AG04450 (cell line): ENCODE data around the gene PLA2G4B. TPM values are rescaled to one million over a fixed set of nuclear protein-coding genes. Genes with fewer than 3 reads are reported as not detected.

ENCODE experiments used
- CTCF ChIA-PET: fragments of 300-600, 350-600 bp; formaldehyde crosslinking; extraction: SDS; loops from one replicate; lab custom pipeline; 2022; ENCODE audit warnings: antibody characterized with exemption, inconsistent platforms; lab: Charles Lee
- POLR2A ChIA-PET: fragments of 350-600 bp; formaldehyde crosslinking; extraction: SDS; loops from one replicate; lab custom pipeline; 2021; ENCODE audit warnings: antibody characterized with exemption, inconsistent platforms; lab: Yijun Ruan, JAX
- DNase-seq: peaks from one replicate; pipeline ENCODE4 v3.0.0-alpha.2; 2011; ENCODE audit warnings: low read depth, low spot score
- H3K27ac ChIP-seq: one replicate; pipeline ENCODE4 v1.5.1; 2012; ENCODE audit warnings: low read depth, low read length, control low read depth
- H3K27me3 ChIP-seq: one replicate; pipeline ENCODE4 v1.6.0; 2012; ENCODE audit warnings: low read length; ENCODE audit not compliant: control insufficient read depth, insufficient read depth
- H3K4me3 ChIP-seq: 2 replicates; pipeline ENCODE4 v1.5.1; 2011; ENCODE audit warnings: mild to moderate bottlenecking, low read depth, low read length, control low read depth
- H3K9me3 ChIP-seq: 2 replicates; pipeline ENCODE4 v1.5.1; 2012; ENCODE audit warnings: low read length; ENCODE audit not compliant: control insufficient read depth, insufficient read depth
- polyA plus RNA-seq: library from polyadenylated mRNA; depleted of rRNA; stranded (reverse); fragments of >200 nt; gene quantifications from 2 replicates; pipeline ENCODE4 v1.2.3, GENCODE V29; 2011
- TF ChIP-seq, protein P1 (sequence below): IDR thresholded peaks from 2 replicates; pipeline ENCODE4 v1.5.1; 2011; ENCODE audit warnings: low read depth, low read length, control low read depth, inconsistent platforms

Gene PLA2G4B
- polyA plus RNA-seq, 1 experiment, result 1.3 TPM

DNA sequence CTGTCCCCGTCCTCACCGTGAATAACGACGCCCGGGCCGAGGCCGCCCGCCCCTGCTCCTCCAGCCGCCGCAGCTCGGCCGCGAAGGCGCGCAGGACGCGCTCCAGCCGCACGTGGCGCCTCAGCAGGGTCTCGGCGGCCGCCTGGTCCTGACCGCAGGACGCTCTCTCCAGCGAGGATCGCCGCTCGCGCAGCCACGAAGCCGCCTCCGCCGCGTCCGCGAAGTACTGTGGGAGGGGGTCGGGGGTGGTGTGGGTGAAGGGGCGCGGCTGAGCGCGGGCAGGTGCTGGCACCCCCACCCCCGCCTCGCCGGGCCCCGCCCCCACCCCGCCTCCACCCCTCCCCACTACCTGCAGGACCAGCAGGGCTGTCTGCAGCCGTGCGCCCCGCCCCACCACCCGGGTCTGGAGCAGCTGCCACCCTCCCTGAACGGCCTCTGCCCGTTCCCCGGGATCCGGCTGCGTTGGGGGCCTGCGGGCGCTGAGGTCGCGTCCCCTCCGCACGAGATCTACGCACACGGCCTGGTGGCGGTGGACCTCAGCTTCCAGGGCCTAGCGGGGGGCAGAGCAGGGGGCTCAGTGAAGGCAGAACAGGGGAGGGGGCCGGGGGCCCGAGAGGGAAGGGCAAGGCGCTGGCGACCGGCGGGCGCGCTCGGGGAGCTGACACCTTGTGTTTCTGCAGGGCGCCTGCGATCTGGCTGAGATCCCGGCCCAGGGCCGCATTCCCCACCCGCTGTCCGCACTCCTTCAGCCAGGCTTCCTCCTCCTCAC is 43.5 kb downstream of the PLA2G4B start:
- ChIA-PET POLR2A (no interaction called here), CTCF (interaction anchor here (1.9 kb wide), 1 partner anchor 23 kb away, joined by 5 read pairs; no protein-coding TSS in a partner anchor)
- TF ChIP-seq, protein P1, sequence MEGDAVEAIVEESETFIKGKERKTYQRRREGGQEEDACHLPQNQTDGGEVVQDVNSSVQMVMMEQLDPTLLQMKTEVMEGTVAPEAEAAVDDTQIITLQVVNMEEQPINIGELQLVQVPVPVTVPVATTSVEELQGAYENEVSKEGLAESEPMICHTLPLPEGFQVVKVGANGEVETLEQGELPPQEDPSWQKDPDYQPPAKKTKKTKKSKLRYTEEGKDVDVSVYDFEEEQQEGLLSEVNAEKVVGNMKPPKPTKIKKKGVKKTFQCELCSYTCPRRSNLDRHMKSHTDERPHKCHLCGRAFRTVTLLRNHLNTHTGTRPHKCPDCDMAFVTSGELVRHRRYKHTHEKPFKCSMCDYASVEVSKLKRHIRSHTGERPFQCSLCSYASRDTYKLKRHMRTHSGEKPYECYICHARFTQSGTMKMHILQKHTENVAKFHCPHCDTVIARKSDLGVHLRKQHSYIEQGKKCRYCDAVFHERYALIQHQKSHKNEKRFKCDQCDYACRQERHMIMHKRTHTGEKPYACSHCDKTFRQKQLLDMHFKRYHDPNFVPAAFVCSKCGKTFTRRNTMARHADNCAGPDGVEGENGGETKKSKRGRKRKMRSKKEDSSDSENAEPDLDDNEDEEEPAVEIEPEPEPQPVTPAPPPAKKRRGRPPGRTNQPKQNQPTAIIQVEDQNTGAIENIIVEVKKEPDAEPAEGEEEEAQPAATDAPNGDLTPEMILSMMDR, result no peak
- H3K9me3 ChIP-seq, result no peaks in the 10 kb centered on the region; the same call in 1 of the 2 replicates
- H3K27me3 ChIP-seq, result peaks cover 28% of the 10 kb centered on the region
- H3K27ac ChIP-seq, result no peak overlapping the region
- H3K4me3 ChIP-seq, result no peak overlapping the region
- no peak for DNase-seq

DNA sequence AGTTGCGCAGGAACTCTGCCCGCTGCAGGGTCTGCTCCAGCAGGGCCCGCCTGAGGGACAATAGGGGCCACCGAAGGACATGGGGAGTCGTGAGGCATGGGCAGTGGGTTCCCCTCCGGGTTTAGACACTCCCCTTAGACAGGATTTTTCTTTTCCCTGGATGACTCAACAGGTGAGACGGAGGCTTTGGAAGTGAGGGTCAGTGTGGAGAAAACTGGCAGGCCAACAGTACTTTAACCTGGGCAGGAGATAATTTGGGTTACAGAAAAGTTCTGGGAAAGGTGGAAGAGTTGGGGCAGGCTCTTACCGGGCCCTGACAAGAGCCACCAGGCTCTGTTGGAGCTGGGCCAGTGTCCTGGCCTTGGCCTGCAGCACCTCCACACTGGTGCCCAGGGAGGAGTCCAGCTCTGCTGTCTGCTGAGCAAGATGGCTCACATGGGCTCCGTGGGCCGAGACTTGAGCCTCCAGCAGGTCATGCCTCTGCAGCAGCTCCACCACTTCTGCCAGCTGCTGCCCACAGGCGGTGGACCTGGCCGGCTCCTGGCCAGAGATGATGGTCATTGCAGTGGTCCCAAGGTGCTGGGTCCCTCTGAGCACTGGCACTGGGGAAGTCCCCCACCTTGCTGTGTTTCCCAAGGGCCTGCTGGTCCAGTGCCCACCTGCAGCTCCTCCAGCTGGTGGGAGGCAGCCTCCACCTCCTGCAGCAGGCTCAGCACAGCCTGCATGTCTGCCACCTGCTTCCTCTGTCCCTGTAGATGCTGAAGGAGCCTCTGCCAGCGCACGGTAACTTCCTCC is 44.2 kb downstream of the PLA2G4B start:
- POLR2A ChIA-PET, result no interaction called here
- DNase-seq, result no peak
- Histone ChIP-seq H3K27ac (no peak overlapping the region), H3K9me3 (no peaks in the 10 kb centered on the region; the same call in 1 of the 2 replicates), H3K27me3 (peaks cover 26% of the 10 kb centered on the region), H3K4me3 (no peak overlapping the region)
- CTCF ChIA-PET, result interaction anchor here (1.9 kb wide), 1 partner anchor 22 kb away, joined by 5 read pairs; no protein-coding TSS in a partner anchor
- TF ChIP-seq, protein P1, result no peak

DNA sequence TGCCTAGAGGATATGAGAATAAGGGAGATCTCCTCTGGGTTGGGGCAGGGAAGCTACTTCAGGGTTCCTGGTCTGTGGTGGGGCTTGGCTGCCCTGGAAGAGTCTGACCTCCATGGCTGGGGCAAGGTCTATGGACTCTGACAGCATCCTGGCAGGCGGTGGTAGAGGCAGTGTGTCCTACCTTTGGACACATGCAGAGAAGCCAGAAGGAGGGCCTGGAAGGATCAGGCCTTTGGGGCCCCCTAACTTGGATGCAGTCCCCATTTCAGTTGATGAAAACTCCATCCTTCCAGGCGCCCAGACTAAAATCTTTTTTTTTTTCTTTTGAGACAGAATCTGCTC is 44.8 kb downstream of the PLA2G4B start:
- Histone ChIP-seq H3K9me3 (no peaks in the 10 kb centered on the region; the same call in 1 of the 2 replicates), H3K4me3 (no peak overlapping the region), H3K27ac (no peak overlapping the region), H3K27me3 (peaks cover 22% of the 10 kb centered on the region)
- ChIA-PET POLR2A (no interaction called here), CTCF (interaction anchor here (1.9 kb wide), 1 partner anchor 21 kb away, joined by 5 read pairs; no protein-coding TSS in a partner anchor)
- TF ChIP-seq, protein P1, result no peak
- no peak for DNase-seq

DNA sequence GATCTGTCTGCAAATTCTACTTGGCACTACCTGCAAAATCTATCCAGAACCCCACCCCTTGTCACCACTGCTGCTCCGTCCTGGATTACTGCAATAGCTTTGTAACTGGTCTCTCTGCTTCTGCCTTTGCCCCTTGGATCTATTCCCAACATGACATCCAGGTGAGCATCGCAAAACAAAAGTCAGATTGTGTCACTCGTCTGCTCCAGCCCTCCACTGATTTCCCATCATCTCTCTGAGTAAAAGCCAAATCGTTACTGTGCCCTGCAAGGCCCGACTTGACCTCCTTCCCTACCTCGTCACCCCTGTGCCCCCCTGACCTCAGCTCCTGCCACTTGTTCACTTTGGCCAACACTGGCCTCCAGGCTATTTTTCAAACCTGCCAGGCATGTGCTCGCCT is 45.8 kb downstream of the PLA2G4B start:
- ChIA-PET POLR2A (no interaction called here), CTCF (no interaction called here)
- TF ChIP-seq, protein P1, result no peak

More for the DNA sequence above, 45.8 kb downstream of the PLA2G4B start:
- Histone ChIP-seq H3K27me3 (peaks cover 18% of the 10 kb centered on the region), H3K4me3 (no peak overlapping the region), H3K9me3 (no peaks in the 10 kb centered on the region; the same call in 1 of the 2 replicates), H3K27ac (no peak overlapping the region)
- DNase-seq, result no peak
